Prostate gland (tissue), 2 donors: ENCODE data around the gene OSBPL3. TPM values are rescaled to one million over a fixed set of nuclear protein-coding genes. Genes with fewer than 3 reads are reported as not detected.

Experiments
- DNase-seq: peaks from one replicate; pipeline ENCODE4 v3.0.0-alpha.2; 2019; ENCODE audit warnings: low spot score
- H3K27ac ChIP-seq, 2 donors: fragments of 200-600 bp; sonication (generic); 2 replicates each; pipeline ENCODE4 v1.5.1; 2017 to 2019
- H3K27me3 ChIP-seq: fragments of 200-600 bp; sonication (generic); replicated peaks from 2 replicates; pipeline ENCODE4 v1.5.1; 2019; ENCODE audit not compliant: insufficient read depth
- H3K36me3 ChIP-seq, 2 donors: fragments of 200-600 bp; sonication (generic); 1 replicate in 1 of 2; 2 replicates in 1 of 2; pipeline versions ENCODE4 v1.5.1 to v1.8.1; 2017 to 2019
- H3K4me1 ChIP-seq: fragments of 200-600 bp; sonication (generic); replicated peaks from 2 replicates; pipeline ENCODE4 v1.5.1; 2019
- H3K4me3 ChIP-seq, 2 donors: fragments of 200-600 bp; sonication (generic); 2 replicates each; pipeline ENCODE4 v1.5.1; 2017 to 2019
- H3K9me3 ChIP-seq: fragments of 200-600 bp; sonication (generic); 2 replicates; pipeline ENCODE4 v1.5.1; 2017
- CTCF ChIP-seq, 4 experiments: fragments of 200-600 bp in 2 of 4; fragments of 450-650 bp in 2 of 4; sonication (generic) in 2 of 4; IDR thresholded peaks; 1 replicate in 3 of 4; 2 replicates in 1 of 4; pipeline ENCODE4 v1.5.1; 2016 to 2019; ENCODE audit warnings: antibody characterized with exemption in 4 of 4, mild to moderate bottlenecking in 2 of 4, moderate library complexity in 2 of 4
- POLR2A ChIP-seq: fragments of 450-650 bp; IDR thresholded peaks from one replicate; pipeline ENCODE4 v1.6.1; 2016; ENCODE audit warnings: antibody characterized with exemption, mild to moderate bottlenecking
- POLR2AphosphoS5 ChIP-seq: sonication (generic); formaldehyde crosslinking; IDR thresholded peaks from one replicate; pipeline ENCODE4 v1.6.1; 2017; ENCODE audit warnings: antibody characterized with exemption
- WGBS: methylation state at CpG from one replicate; pipeline ENCODE4 v1.1.5; 2018; 5-methylcytosine and 5-hydroxymethylcytosine counted together
- intact Hi-C: fragments of 100-400 bp; cut with DNase I; formaldehyde crosslinking; loops from one replicate; pipeline ENCODE4 v1.14.2; 2022
- total RNA-seq, 2 donors: library from RNA; depleted of rRNA; stranded (reverse); fragments of >200 nt; gene quantifications; one replicate each; pipeline ENCODE4 v1.1.0, GENCODE V29; 2016

Gene OSBPL3
- total RNA-seq, 2 donors from 2014 or later = 3.1 to 6.3 TPM

GRCh38 chr7:24877790-24878311, 102.1 kb downstream of the OSBPL3 start:
- TF ChIP-seq CTCF (IDR thresholded peaks at IDR 0.05) = no peak
- no peak for TF ChIP-seq POLR2A
- no peak for TF ChIP-seq POLR2AphosphoS5
- H3K9me3 ChIP-seq = no peaks in the 10 kb centered on the region
- H3K27ac ChIP-seq = no peak overlapping the region
- no peaks in the 10 kb centered on the region for H3K27me3 ChIP-seq
- intact Hi-C loops = no loop called here
- no peaks in the 10 kb centered on the region for H3K4me1 ChIP-seq
- WGBS = 51% methylated on average over 4 of the region's 4 CpGs
- DNase-seq = no peak
- H3K36me3 ChIP-seq = no peaks in the 10 kb centered on the region
- H3K4me3 ChIP-seq = no peak overlapping the region

GRCh38 chr7:24874791-24875190, 105.2 kb downstream of the OSBPL3 start:
- H3K36me3 ChIP-seq = no peaks in the 10 kb centered on the region
- intact Hi-C loops = no loop called here
- no peak overlapping the region for H3K27ac ChIP-seq
- TF ChIP-seq CTCF (IDR thresholded peaks at IDR 0.05) = no peak
- no peak for TF ChIP-seq POLR2AphosphoS5
- TF ChIP-seq POLR2A = no peak
- H3K9me3 ChIP-seq = no peaks in the 10 kb centered on the region
- WGBS = 90% methylated on average over 6 of the region's 6 CpGs
- DNase-seq = no peak
- H3K4me3 ChIP-seq = no peak overlapping the region
- no peaks in the 10 kb centered on the region for H3K27me3 ChIP-seq
- H3K4me1 ChIP-seq = no peaks in the 10 kb centered on the region

GRCh38 chr7:24873944-24874343, 106.0 kb downstream of the OSBPL3 start:
- Histone ChIP-seq H3K4me3 (no peak overlapping the region), H3K36me3 (no peaks in the 10 kb centered on the region), H3K9me3 (no peaks in the 10 kb centered on the region), H3K27me3 (no peaks in the 10 kb centered on the region), H3K27ac (no peak overlapping the region), H3K4me1 (no peaks in the 10 kb centered on the region)
- intact Hi-C loops = no loop called here
- 43% methylated on average over 4 of the region's 4 CpGs for WGBS
- no peak for DNase-seq
- TF ChIP-seq POLR2AphosphoS5 = no peak
- no peak for TF ChIP-seq CTCF (IDR thresholded peaks at IDR 0.05)
- no peak for TF ChIP-seq POLR2A

GRCh38 chr7:24871770-24872169, 108.2 kb downstream of the OSBPL3 start:
- Histone ChIP-seq H3K36me3 (no peaks in the 10 kb centered on the region), H3K9me3 (no peaks in the 10 kb centered on the region), H3K4me3 (no peak overlapping the region), H3K27me3 (no peaks in the 10 kb centered on the region), H3K27ac (no peak overlapping the region), H3K4me1 (no peaks in the 10 kb centered on the region)
- intact Hi-C loops = no loop called here
- no peak for TF ChIP-seq POLR2A
- no peak for TF ChIP-seq POLR2AphosphoS5
- TF ChIP-seq CTCF (IDR thresholded peaks at IDR 0.05) = no peak
- no peak for DNase-seq

- TF ChIP-seq POLR2AphosphoS5 (no peak), POLR2A (no peak), CTCF (IDR thresholded peaks at IDR 0.05) (no peak)
- no peak overlapping the region for H3K4me3 ChIP-seq
- H3K9me3 ChIP-seq = no peaks in the 10 kb centered on the region
- H3K27ac ChIP-seq = no peak overlapping the region
- WGBS = 84% methylated on average over 6 of the region's 6 CpGs
- H3K4me1 ChIP-seq = no peaks in the 10 kb centered on the region
- no peaks in the 10 kb centered on the region for H3K36me3 ChIP-seq
- intact Hi-C loops = no loop called here
- no peak for DNase-seq
- H3K27me3 ChIP-seq = no peaks in the 10 kb centered on the region
These were observed 109.2 kb downstream of the OSBPL3 start for GRCh38 chr7:24870766-24871165.
